HepG2 (cell line): ENCODE measurements around the gene STEAP2. TPM values are rescaled to one million over a fixed set of nuclear protein-coding genes. Genes with fewer than 3 reads are reported as not detected.

Experiments
- BORCS8-MEF2B ChIP-seq: sonication (generic); formaldehyde crosslinking; IDR thresholded peaks from 2 replicates; pipeline ENCODE4 v1.8.0; 2022; ENCODE audit warnings: mild to moderate bottlenecking, missing genetic modification reagents
- ERF ChIP-seq: IDR thresholded peaks from 2 replicates; pipeline ENCODE4 v1.6.1; 2018; ENCODE audit warnings: missing biosample characterization, missing genetic modification reagents
- HES4 ChIP-seq: sonication (generic); formaldehyde crosslinking; IDR thresholded peaks from 2 replicates; pipeline ENCODE4 v1.9.0; 2021; ENCODE audit warnings: mild to moderate bottlenecking, missing genetic modification reagents, borderline replicate concordance
- KAT7 ChIP-seq: IDR thresholded peaks from 2 replicates; pipeline ENCODE4 v1.6.1; 2018; ENCODE audit warnings: borderline replicate concordance, missing compliant biosample characterization
- KLF9 ChIP-seq: IDR thresholded peaks from 2 replicates; pipeline ENCODE4 v1.6.1; 2016; ENCODE audit warnings: low read depth
- MXD1 ChIP-seq: sonication (generic); formaldehyde crosslinking; IDR thresholded peaks from 2 replicates; pipeline ENCODE4 v1.4.0; 2020; ENCODE audit warnings: mild to moderate bottlenecking, missing genetic modification reagents
- NCOA2 ChIP-seq: sonication (generic); formaldehyde crosslinking; IDR thresholded peaks from 2 replicates; pipeline ENCODE4 v1.8.0; 2022; ENCODE audit warnings: inconsistent platforms
- SCMH1 ChIP-seq: sonication (generic); formaldehyde crosslinking; IDR thresholded peaks from 2 replicates; pipeline ENCODE4 v1.9.0; 2021; ENCODE audit warnings: missing genetic modification reagents, mild to moderate bottlenecking, borderline replicate concordance
- SP140L ChIP-seq: sonication (generic); formaldehyde crosslinking; IDR thresholded peaks from 2 replicates; pipeline ENCODE4 v1.4.0; 2020; ENCODE audit warnings: missing genetic modification reagents, borderline replicate concordance
- ZGPAT ChIP-seq: IDR thresholded peaks from 2 replicates; pipeline ENCODE4 v1.6.1; 2016; ENCODE audit warnings: mild to moderate bottlenecking
- ZNF142 ChIP-seq: sonication (generic); formaldehyde crosslinking; IDR thresholded peaks from 2 replicates; pipeline ENCODE4 v1.4.0; 2020; ENCODE audit warnings: missing genetic modification reagents
- ZNF350 ChIP-seq: sonication (generic); formaldehyde crosslinking; IDR thresholded peaks from 2 replicates; pipeline ENCODE4 v1.4.0; 2020; ENCODE audit warnings: mild to moderate bottlenecking, low read depth, missing genetic modification reagents, borderline replicate concordance
- ZNF556 ChIP-seq: sonication (generic); formaldehyde crosslinking; IDR thresholded peaks from 2 replicates; pipeline ENCODE4 v1.4.0; 2020; ENCODE audit warnings: mild to moderate bottlenecking, missing genetic modification reagents, borderline replicate concordance
- ZNF816 ChIP-seq: sonication (generic); formaldehyde crosslinking; IDR thresholded peaks from 2 replicates; pipeline ENCODE4 v1.8.0; 2022; ENCODE audit warnings: missing genetic modification reagents, mild to moderate bottlenecking, borderline replicate concordance
- ZNF83 ChIP-seq: sonication (generic); formaldehyde crosslinking; IDR thresholded peaks from 2 replicates; pipeline ENCODE4 v1.4.0; 2020; ENCODE audit warnings: missing genetic modification reagents, mild to moderate bottlenecking, borderline replicate concordance
- polyA plus RNA-seq, 8 experiments: library from polyadenylated mRNA; depleted of rRNA in 3 of 8; stranded (reverse) in 7 of 8; unstranded in 1 of 8; fragments of >200 nt; fragmentation: Illumina TruSeq in 4 of 8; extraction: Trizol in 4 of 8; gene quantifications; 2 replicates each; pipeline versions ENCODE4 v1.2.1 to v1.2.3, GENCODE V29; 2011 to 2016; ENCODE audit warnings: low read depth in 4 of 8, missing spikeins in 1 of 8, mixed read lengths in 1 of 8; ENCODE audit not compliant: insufficient read depth in 1 of 8
- total RNA-seq, 5 experiments: library from RNA; depleted of rRNA; stranded (reverse); fragments of >200 nt; fragmentation: Illumina TruSeq; extraction: Trizol; gene quantifications; 2 replicates each; pipeline ENCODE4 v1.2.3, GENCODE V29; 2016; ENCODE audit warnings: low read depth in 1 of 5

The STEAP2 gene
- total and polyA plus RNA-seq, 2 of the 13 experiments (the other 11 are each of a cell fraction or from before 2014, with no cell fraction given) = 4.3 to 4.4 TPM

- TF ChIP-seq HES4 (CRISPR knock-in tag) (no peak), ZNF83 (CRISPR knock-in tag) (no peak), ZNF142 (CRISPR knock-in tag) (no peak), ZGPAT (CRISPR knock-in tag) (0 out of 2 replicates have a peak, but pooled peaks have one; percentile 1), BORCS8-MEF2B (CRISPR knock-in tag) (no peak), MXD1 (CRISPR knock-in tag) (no peak), SCMH1 (CRISPR knock-in tag) (no peak), ERF (CRISPR knock-in tag) (0 out of 2 replicates have a peak, but pooled peaks have one; percentile 20), ZNF816 (CRISPR knock-in tag) (no peak), ZNF350 (CRISPR knock-in tag) (no peak), KAT7 (CRISPR knock-in tag) (no peak), SP140L (CRISPR knock-in tag) (no peak), NCOA2 (peak; percentile 23; the same call in 1 of the 2 replicates), ZNF556 (no peak), KLF9 (CRISPR knock-in tag) (no peak)
Observed at GRCh38 chr7:90266808-90267207, 55.3 kb downstream of the STEAP2 start (continued).
